ENCODE results near the gene TMEM178B.
A peak's percentile ranks its signal among the peaks of the same experiment; 100 is the strongest.

TMEM178B gene

DNA sequence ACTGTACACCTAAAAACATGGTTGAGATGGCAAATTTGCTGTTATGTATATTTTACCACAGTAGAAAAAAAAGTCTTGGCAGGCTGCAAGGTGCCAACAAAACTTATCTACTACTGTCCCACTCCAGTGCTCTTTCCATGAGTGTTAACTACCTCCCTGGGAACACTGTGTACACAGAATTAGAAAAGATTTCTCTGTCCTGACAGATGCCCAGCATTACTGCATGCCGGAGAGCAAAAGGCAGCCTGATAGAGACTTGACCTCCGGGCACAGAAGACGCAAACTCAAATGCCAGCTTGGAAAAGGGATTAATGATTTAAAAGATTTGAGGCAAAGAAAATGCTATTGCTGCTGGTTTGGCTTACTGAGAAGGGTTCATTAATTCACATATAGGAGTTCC, 228.8 kb downstream of the TMEM178B start:
- peaks cover 0 to 2% of the 10 kb centered on the region in 2 donors for H3K9me3 ChIP-seq (replicated peaks in 1 of 2; ENCODE audit: control insufficient read depth in 2 of 2, insufficient read depth in 1 of 2, low read depth in 1 of 2, low read length in 2 of 2)
- H3K23ac ChIP-seq (ENCODE audit: low read depth, low read length, poor library complexity): no peak overlapping the region
- H3K4me1 ChIP-seq (ENCODE audit: control insufficient read depth in 2 of 2, insufficient read depth in 1 of 2, low read depth in 1 of 2, low read length in 2 of 2): peaks cover 0 to 2% of the 10 kb centered on the region in 2 donors
- no CpG with 5 or more reads among the region's 3 CpGs for WGBS, 2 donors (ENCODE audit: extremely low coverage in 2 of 2, insufficient read length in 2 of 2, insufficient replicate concordance in 1 of 2)
- H4K91ac ChIP-seq (ENCODE audit: low read depth, low read length, poor library complexity): no peak overlapping the region
- no peak overlapping the region for H3K4me2 ChIP-seq (ENCODE audit: insufficient read depth, low read length, poor library complexity, severe bottlenecking)
- no peak overlapping the region for H3K27ac ChIP-seq (replicated peaks; ENCODE audit: low read length)
- H3K27me3 ChIP-seq (ENCODE audit: control insufficient read depth in 3 of 3, insufficient read depth in 3 of 3, low read depth in 1 of 3, low read length in 3 of 3): no peaks in the 10 kb centered on the region
- no peak overlapping the region for H3K4me3 ChIP-seq (ENCODE audit: low read length in 2 of 2)
- no peaks in the 10 kb centered on the region for H3K36me3 ChIP-seq (replicated peaks in 1 of 2; ENCODE audit: control insufficient read depth in 2 of 2, insufficient read depth in 2 of 2, low read length in 2 of 2)
- no peak overlapping the region for H3K9ac ChIP-seq (ENCODE audit: low read depth, low read length, poor library complexity)
- H3K18ac ChIP-seq (ENCODE audit: low read length): no peak overlapping the region
- DNase-seq (ENCODE audit: low spot score): no peak
- H3K79me1 ChIP-seq (ENCODE audit: low read depth, low read length): no peaks in the 10 kb centered on the region
- no peak overlapping the region for H3K14ac ChIP-seq (ENCODE audit: low read length)
- no peak overlapping the region for H2BK12ac ChIP-seq (ENCODE audit: low read length)
- no peak overlapping the region for H3K4ac ChIP-seq (ENCODE audit: low read length)
- H2AK5ac ChIP-seq (ENCODE audit: low read depth, low read length): no peak overlapping the region
- H2BK5ac ChIP-seq (ENCODE audit: low read length): no peak overlapping the region
- no peak overlapping the region for H4K8ac ChIP-seq (ENCODE audit: low read depth, low read length)
- no peak overlapping the region for H2BK120ac ChIP-seq (ENCODE audit: low read depth, low read length)
- no peak overlapping the region for H2AFZ ChIP-seq (ENCODE audit: low read length)
- H2BK15ac ChIP-seq (ENCODE audit: low read length): no peak overlapping the region

DNA sequence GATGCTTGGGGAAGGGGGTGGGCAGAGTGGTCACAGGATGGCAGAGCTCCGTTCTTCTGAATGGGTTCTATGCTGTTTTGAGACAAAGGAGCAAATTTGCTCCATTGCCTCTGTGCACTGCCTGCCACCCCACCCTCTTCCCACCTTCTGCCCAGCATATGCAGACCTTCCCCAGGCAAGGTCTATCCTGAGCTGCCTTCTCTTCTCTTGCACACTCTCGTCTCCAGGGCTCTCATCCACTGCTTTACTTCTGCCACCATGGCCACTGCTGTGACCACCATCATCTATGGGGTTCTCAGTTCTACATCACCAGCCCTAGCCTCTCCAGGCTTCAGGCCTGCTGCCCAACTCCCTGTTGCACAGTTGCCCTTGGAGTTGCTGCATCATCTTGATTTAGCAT, 230.4 kb downstream of the TMEM178B start:
- Histone ChIP-seq H2BK5ac (ENCODE audit: low read length) (no peak overlapping the region), H2BK120ac (ENCODE audit: low read depth, low read length) (no peak overlapping the region), H3K27me3 (ENCODE audit: control insufficient read depth in 3 of 3, insufficient read depth in 3 of 3, low read depth in 1 of 3, low read length in 3 of 3) (no peaks in the 10 kb centered on the region), H3K9me3 (replicated peaks in 1 of 2; ENCODE audit: control insufficient read depth in 2 of 2, insufficient read depth in 1 of 2, low read depth in 1 of 2, low read length in 2 of 2) (no peaks in the 10 kb centered on the region), H3K27ac (replicated peaks; ENCODE audit: low read length) (no peak overlapping the region), H3K79me1 (ENCODE audit: low read depth, low read length) (no peaks in the 10 kb centered on the region), H2AK5ac (ENCODE audit: low read depth, low read length) (no peak overlapping the region), H2AFZ (ENCODE audit: low read length) (no peak overlapping the region), H3K9ac (ENCODE audit: low read depth, low read length, poor library complexity) (peak overlapping the region; percentile 14), H3K4ac (ENCODE audit: low read length) (no peak overlapping the region), H3K23ac (ENCODE audit: low read depth, low read length, poor library complexity) (peak overlapping the region; percentile 21), H3K4me3 (ENCODE audit: low read length in 2 of 2) (no peak overlapping the region), H3K4me2 (ENCODE audit: insufficient read depth, low read length, poor library complexity, severe bottlenecking) (no peak overlapping the region), H3K14ac (ENCODE audit: low read length) (peak overlapping the region; percentile 5), H3K36me3 (replicated peaks in 1 of 2; ENCODE audit: control insufficient read depth in 2 of 2, insufficient read depth in 2 of 2, low read length in 2 of 2) (no peaks in the 10 kb centered on the region), H2BK12ac (ENCODE audit: low read length) (no peak overlapping the region), H3K18ac (ENCODE audit: low read length) (peak overlapping the region; percentile 6), H4K8ac (ENCODE audit: low read depth, low read length) (no peak overlapping the region), H3K4me1 (ENCODE audit: control insufficient read depth in 2 of 2, insufficient read depth in 1 of 2, low read depth in 1 of 2, low read length in 2 of 2) (peaks cover 0 to 2% of the 10 kb centered on the region in 2 donors), H2BK15ac (ENCODE audit: low read length) (no peak overlapping the region), H4K91ac (ENCODE audit: low read depth, low read length, poor library complexity) (no peak overlapping the region)
- WGBS, 2 donors (ENCODE audit: extremely low coverage in 2 of 2, insufficient read length in 2 of 2, insufficient replicate concordance in 1 of 2): no CpG with 5 or more reads among the region's 2 CpGs
- no peak for DNase-seq (ENCODE audit: low spot score)

DNA sequence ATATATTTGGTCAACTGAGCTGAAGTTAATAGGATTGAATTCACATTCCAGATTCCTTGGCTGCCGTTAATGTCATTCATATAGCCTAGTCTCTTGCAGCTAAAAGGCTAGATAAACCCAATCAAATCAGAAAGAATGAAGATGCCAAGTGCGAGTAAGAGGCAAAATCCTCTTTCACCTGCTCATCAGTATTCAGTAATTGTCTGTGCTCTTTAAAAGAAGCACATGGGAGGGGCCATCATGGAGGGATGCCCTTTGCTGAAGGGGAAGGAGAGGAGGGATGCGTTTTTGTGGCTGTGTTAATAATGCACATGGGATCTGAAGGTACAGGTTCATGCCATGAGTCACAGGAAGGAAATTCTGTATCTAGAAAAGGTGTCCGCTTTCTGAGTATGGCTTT, 232.2 kb downstream of the TMEM178B start:
- no peak overlapping the region for H2AFZ ChIP-seq (ENCODE audit: low read length)
- no peak overlapping the region for H3K23ac ChIP-seq (ENCODE audit: low read depth, low read length, poor library complexity)
- no peaks in the 10 kb centered on the region for H3K9me3 ChIP-seq (replicated peaks in 1 of 2; ENCODE audit: control insufficient read depth in 2 of 2, insufficient read depth in 1 of 2, low read depth in 1 of 2, low read length in 2 of 2)
- no peak overlapping the region for H2BK120ac ChIP-seq (ENCODE audit: low read depth, low read length)
- H3K4ac ChIP-seq (ENCODE audit: low read length): no peak overlapping the region
- no peak overlapping the region for H3K4me3 ChIP-seq (ENCODE audit: low read length in 2 of 2)
- no peak overlapping the region for H3K18ac ChIP-seq (ENCODE audit: low read length)
- no peak overlapping the region for H2AK5ac ChIP-seq (ENCODE audit: low read depth, low read length)
- no peaks in the 10 kb centered on the region for H3K79me1 ChIP-seq (ENCODE audit: low read depth, low read length)
- H2BK15ac ChIP-seq (ENCODE audit: low read length): no peak overlapping the region
- no peak overlapping the region for H3K9ac ChIP-seq (ENCODE audit: low read depth, low read length, poor library complexity)
- no peak overlapping the region for H3K27ac ChIP-seq (replicated peaks; ENCODE audit: low read length)
- no peak for DNase-seq (ENCODE audit: low spot score)
- no peaks in the 10 kb centered on the region for H3K36me3 ChIP-seq (replicated peaks in 1 of 2; ENCODE audit: control insufficient read depth in 2 of 2, insufficient read depth in 2 of 2, low read length in 2 of 2)
- no peak overlapping the region for H4K8ac ChIP-seq (ENCODE audit: low read depth, low read length)
- H3K14ac ChIP-seq (ENCODE audit: low read length): no peak overlapping the region
- H3K4me1 ChIP-seq (ENCODE audit: control insufficient read depth in 2 of 2, insufficient read depth in 1 of 2, low read depth in 1 of 2, low read length in 2 of 2): peaks cover 0 to 2% of the 10 kb centered on the region in 2 donors
- H4K91ac ChIP-seq (ENCODE audit: low read depth, low read length, poor library complexity): no peak overlapping the region
- no peak overlapping the region for H3K4me2 ChIP-seq (ENCODE audit: insufficient read depth, low read length, poor library complexity, severe bottlenecking)
- no peaks in the 10 kb centered on the region for H3K27me3 ChIP-seq (ENCODE audit: control insufficient read depth in 3 of 3, insufficient read depth in 3 of 3, low read depth in 1 of 3, low read length in 3 of 3)
- H2BK5ac ChIP-seq (ENCODE audit: low read length): no peak overlapping the region
- no peak overlapping the region for H2BK12ac ChIP-seq (ENCODE audit: low read length)
- WGBS, 2 donors (ENCODE audit: extremely low coverage in 2 of 2, insufficient read length in 2 of 2, insufficient replicate concordance in 1 of 2): no CpG with 5 or more reads among the region's 4 CpGs

DNA sequence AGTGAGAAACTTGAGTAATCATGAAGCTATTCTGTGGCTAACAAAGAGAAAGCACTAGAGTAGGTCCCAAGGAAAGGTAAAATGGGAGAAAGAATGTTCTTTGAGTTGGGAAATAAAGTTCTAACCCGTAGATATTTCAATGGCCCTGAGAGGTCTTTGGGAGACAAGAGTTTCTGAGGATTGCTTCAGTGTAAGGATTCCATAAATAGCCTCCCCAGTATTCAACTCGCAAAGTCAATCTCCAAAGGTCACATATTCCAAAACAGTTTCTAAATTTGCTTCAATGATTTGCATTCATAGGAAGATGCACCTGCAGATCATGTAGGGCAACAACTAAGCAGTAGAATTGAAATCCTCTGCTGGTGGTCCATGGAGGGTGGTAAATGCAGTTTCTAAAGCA, 238.5 kb downstream of the TMEM178B start:
- Histone ChIP-seq H3K4me3 (ENCODE audit: low read length in 2 of 2) (no peak overlapping the region), H3K4ac (ENCODE audit: low read length) (no peak overlapping the region), H3K14ac (ENCODE audit: low read length) (no peak overlapping the region), H2BK15ac (ENCODE audit: low read length) (no peak overlapping the region), H3K9ac (ENCODE audit: low read depth, low read length, poor library complexity) (no peak overlapping the region), H3K27ac (replicated peaks; ENCODE audit: low read length) (no peak overlapping the region), H2BK5ac (ENCODE audit: low read length) (no peak overlapping the region), H2AFZ (ENCODE audit: low read length) (no peak overlapping the region), H4K91ac (ENCODE audit: low read depth, low read length, poor library complexity) (no peak overlapping the region), H3K4me2 (ENCODE audit: insufficient read depth, low read length, poor library complexity, severe bottlenecking) (no peak overlapping the region), H4K8ac (ENCODE audit: low read depth, low read length) (no peak overlapping the region), H2AK5ac (ENCODE audit: low read depth, low read length) (no peak overlapping the region), H2BK12ac (ENCODE audit: low read length) (no peak overlapping the region), H3K9me3 (replicated peaks in 1 of 2; ENCODE audit: control insufficient read depth in 2 of 2, insufficient read depth in 1 of 2, low read depth in 1 of 2, low read length in 2 of 2) (no peaks in the 10 kb centered on the region), H3K4me1 (ENCODE audit: control insufficient read depth in 2 of 2, insufficient read depth in 1 of 2, low read depth in 1 of 2, low read length in 2 of 2) (no peaks in the 10 kb centered on the region), H3K79me1 (ENCODE audit: low read depth, low read length) (no peaks in the 10 kb centered on the region), H3K27me3 (ENCODE audit: control insufficient read depth in 3 of 3, insufficient read depth in 3 of 3, low read depth in 1 of 3, low read length in 3 of 3) (no peaks in the 10 kb centered on the region), H2BK120ac (ENCODE audit: low read depth, low read length) (no peak overlapping the region), H3K23ac (ENCODE audit: low read depth, low read length, poor library complexity) (no peak overlapping the region), H3K36me3 (replicated peaks in 1 of 2; ENCODE audit: control insufficient read depth in 2 of 2, insufficient read depth in 2 of 2, low read length in 2 of 2) (no peaks in the 10 kb centered on the region), H3K18ac (ENCODE audit: low read length) (no peak overlapping the region)
- no CpG with 5 or more reads among the region's 2 CpGs for WGBS, 2 donors (ENCODE audit: extremely low coverage in 2 of 2, insufficient read length in 2 of 2, insufficient replicate concordance in 1 of 2)
- no peak for DNase-seq (ENCODE audit: low spot score)
